IMR-90 (cell line): ENCODE measurements around the gene MDM1.

Experiments
- MXI1 ChIP-seq: IDR thresholded peaks from 2 replicates; pipeline ENCODE4 v1.6.1; 2012; ENCODE audit warnings: low read depth, mild to moderate bottlenecking, low read length, moderate library complexity, borderline replicate concordance
- POLR2A ChIP-seq: IDR thresholded peaks from 2 replicates; pipeline ENCODE4 v1.6.1; 2012; ENCODE audit warnings: mild to moderate bottlenecking, low read depth, low read length
- RAD21 ChIP-seq: IDR thresholded peaks from 2 replicates; pipeline ENCODE4 v1.6.1; 2012; ENCODE audit warnings: low read length, improper control_type of control experiment
- SMC3 ChIP-seq: fragments of 150-350 bp; IDR thresholded peaks from 2 replicates; pipeline ENCODE4 v1.6.1; 2016; ENCODE audit warnings: low read depth, mild to moderate bottlenecking, antibody characterized with exemption, low read length, moderate library complexity

DNA sequence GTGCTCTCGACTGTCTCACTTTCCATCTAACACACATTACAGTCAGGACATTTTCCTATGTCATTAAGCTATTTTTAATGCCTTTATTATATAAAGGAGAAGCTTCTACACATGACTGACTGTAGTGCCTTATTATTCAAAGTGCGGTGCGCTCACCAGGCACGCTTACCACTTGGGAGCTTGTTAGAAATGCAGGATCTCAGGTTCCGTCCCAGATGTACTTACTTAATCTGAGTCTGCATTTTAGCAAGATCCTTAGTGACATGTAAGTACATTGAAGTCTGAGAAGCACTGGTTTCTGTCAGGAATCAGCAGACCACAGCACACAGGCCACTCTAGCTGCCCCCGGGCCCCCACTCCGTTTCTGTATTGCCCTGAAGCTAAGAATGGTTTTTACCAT lies 44.7 kb upstream of the MDM1 start:
- TF ChIP-seq POLR2A (no peak), RAD21 (no peak), MXI1 (no peak), SMC3 (no peak)
